HUES48 (cell line): ENCODE data around the gene MYOZ3.

Experiments used
- H3K27ac ChIP-seq: one replicate; pipeline ENCODE4 v1.7.0; 2013; ENCODE audit warnings: low read depth, low read length, inconsistent platforms
- H3K27me3 ChIP-seq: 2 replicates; pipeline ENCODE4 v1.6.1; 2013; ENCODE audit warnings: mild to moderate bottlenecking, low read length; ENCODE audit not compliant: control insufficient read depth, insufficient read depth
- H3K36me3 ChIP-seq: 2 replicates; pipeline ENCODE4 v1.6.1; 2013; ENCODE audit warnings: low read length; ENCODE audit not compliant: control insufficient read depth, insufficient read depth
- H3K4me1 ChIP-seq: 2 replicates; pipeline ENCODE4 v1.6.1; 2013; ENCODE audit warnings: mild to moderate bottlenecking, low read length; ENCODE audit not compliant: control insufficient read depth, insufficient read depth
- H3K4me3 ChIP-seq: 2 replicates; pipeline ENCODE4 v1.5.1; 2013; ENCODE audit warnings: mild to moderate bottlenecking, low read depth, low read length
- H3K9ac ChIP-seq: 2 replicates; pipeline ENCODE4 v1.6.1; 2013; ENCODE audit warnings: mild to moderate bottlenecking, low read depth, low read length, moderate library complexity
- H3K9me3 ChIP-seq: 2 replicates; pipeline ENCODE4 v1.6.1; 2013; ENCODE audit warnings: low read length; ENCODE audit not compliant: control insufficient read depth, insufficient read depth

Gene MYOZ3

DNA sequence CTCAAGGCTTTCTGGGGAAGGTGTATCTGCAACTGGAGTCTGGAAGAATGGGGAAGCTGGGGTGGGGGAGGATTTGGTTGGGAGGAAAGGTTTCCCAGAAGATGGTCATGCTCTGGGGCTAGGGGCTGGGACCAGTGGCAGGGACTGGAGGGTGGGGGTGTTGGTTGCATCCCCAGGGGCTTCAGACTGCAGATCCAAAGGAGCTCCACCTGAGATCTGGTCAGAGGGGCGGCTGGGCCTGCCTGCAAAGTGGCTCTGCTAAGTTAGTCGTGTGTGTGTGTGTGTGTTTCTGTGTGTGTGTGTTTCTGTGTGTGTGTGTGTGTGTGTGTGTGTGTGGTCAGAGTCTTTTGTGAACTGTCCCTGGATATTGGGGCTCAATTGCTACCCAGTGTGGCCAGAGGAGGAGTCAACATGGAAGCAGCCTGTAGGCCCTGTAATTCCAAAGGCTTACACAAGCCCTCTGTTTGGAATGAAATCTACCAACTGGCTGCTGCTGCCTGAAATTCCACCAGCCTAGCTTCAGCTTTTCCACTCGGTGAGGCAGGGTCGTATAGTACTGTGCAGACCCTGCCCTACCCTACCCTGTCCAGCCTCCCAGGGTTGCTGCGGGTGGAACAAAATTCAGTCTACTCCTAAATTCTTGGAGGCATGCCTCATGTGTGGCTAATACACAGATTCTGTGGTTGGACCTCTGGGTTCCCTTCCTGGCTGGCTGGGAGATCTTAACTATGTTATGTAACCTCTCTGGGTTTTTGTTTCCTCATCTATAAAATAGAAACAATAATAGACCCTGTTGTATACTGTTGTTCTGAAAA is 33.1 kb upstream of the MYOZ3 start:
- H3K4me3 ChIP-seq: no peak overlapping the region
- H3K4me1 ChIP-seq: peaks cover 14% of the 10 kb centered on the region; the same call in 1 of the 2 replicates
- no peaks in the 10 kb centered on the region for H3K9me3 ChIP-seq
- no peak overlapping the region for H3K9ac ChIP-seq
- H3K27me3 ChIP-seq: peaks cover 30% of the 10 kb centered on the region
- H3K27ac ChIP-seq: no peak overlapping the region
- H3K36me3 ChIP-seq: no peaks in the 10 kb centered on the region

DNA sequence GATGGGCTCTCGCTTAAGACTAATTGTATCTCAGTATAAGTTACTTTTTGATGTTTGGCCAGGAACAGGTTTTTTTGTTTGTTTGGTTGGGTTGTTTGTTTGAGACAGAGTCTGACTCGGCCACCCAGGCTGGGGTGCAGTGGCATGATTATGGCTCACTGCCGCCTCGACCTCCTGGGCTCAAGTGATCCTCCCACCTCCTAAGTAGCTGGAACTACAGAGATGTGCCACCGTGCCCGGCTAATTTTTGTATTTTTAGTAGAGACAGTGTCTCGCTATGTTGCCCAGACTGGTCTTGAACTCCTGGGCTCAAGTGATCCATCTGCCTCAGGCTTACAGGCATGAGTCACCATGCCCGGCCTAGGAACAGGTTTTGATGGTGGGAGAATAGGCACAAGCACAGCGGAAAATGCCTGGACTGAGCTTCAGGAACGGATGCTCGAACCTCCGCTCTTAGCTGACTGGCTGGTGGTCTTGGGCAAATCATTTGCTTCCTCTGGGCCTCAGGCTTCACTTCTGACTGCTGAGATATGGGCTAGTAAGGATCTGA is 32.0 kb upstream of the MYOZ3 start:
- H3K4me3 ChIP-seq: no peak overlapping the region
- no peak overlapping the region for H3K9ac ChIP-seq
- H3K36me3 ChIP-seq: no peaks in the 10 kb centered on the region
- no peaks in the 10 kb centered on the region for H3K9me3 ChIP-seq
- peaks cover 13% of the 10 kb centered on the region; the same call in 1 of the 2 replicates for H3K4me1 ChIP-seq
- H3K27me3 ChIP-seq: peaks cover 19% of the 10 kb centered on the region
- no peak overlapping the region for H3K27ac ChIP-seq

DNA sequence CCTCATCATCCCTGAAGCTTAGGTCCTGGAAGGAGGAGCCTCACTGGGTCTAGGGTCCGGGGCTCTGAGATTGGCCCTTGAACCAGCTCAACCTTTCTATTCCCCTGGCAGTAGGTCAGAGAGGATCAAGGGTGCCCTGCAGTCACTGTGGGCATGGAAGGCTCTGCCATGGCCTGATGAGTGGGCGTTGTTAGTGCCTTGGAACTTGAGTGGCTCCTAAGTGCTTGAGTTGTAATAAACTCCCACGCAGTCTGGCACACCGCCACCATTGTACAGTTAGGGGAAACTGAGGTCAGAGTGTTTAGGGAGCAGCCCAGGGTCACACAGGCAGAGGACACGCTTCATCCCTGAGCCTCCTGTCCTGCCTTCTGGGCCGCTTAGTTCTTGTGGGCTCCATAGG is 31.0 kb upstream of the MYOZ3 start:
- H3K27me3 ChIP-seq: peaks cover 12% of the 10 kb centered on the region
- peaks cover 9% of the 10 kb centered on the region; the same call in 1 of the 2 replicates for H3K4me1 ChIP-seq
- H3K36me3 ChIP-seq: no peaks in the 10 kb centered on the region
- H3K27ac ChIP-seq: no peak overlapping the region
- no peak overlapping the region for H3K4me3 ChIP-seq
- no peak overlapping the region for H3K9ac ChIP-seq
- H3K9me3 ChIP-seq: no peaks in the 10 kb centered on the region

DNA sequence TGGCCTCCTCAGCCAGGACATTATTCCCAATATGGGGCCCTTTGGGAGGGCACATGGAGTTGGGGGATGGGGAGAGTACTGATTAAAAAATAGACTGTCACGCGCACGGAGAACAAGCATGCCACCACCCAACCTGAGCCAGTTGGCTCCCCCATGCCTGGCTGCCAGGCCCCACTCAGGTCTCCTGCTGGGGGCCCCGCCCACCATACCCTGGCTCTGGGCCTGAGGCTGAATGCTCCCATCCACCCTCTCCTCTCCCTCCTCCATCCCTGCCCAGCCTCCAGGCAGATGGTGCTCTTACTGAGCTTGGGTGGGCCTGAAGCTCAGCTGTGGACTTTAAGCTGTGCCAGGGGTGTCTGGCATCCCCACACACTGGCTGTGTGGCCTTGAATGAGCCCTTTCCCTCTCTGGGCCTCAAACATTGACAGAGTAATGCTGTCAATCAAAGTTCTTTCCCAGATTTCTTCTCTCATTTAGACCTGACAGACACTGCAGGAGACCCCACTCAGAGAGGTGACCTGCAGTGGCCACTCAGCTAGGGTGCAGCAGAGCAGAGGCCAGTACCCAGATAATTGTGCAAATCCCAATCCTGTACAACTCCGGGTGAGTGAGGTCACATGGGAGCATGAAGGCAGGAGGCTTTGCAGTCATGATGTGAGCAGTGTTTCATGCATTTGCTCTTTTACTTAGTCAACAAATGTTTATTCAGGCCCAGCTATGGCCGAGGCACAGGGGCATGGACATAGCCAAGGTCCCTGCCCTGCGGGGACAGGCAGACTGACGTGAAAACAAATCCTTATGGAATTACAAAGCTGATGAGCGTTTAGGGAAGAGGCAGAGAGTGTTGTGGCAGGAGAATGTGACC is 30.4 kb upstream of the MYOZ3 start:
- Histone ChIP-seq H3K27me3 (peaks cover 5% of the 10 kb centered on the region), H3K36me3 (no peaks in the 10 kb centered on the region), H3K27ac (no peak overlapping the region), H3K9ac (no peak overlapping the region), H3K4me3 (no peak overlapping the region), H3K9me3 (no peaks in the 10 kb centered on the region), H3K4me1 (0 out of 2 replicates have a peak, but pooled peaks cover 5% of the 10 kb centered on the region)

DNA sequence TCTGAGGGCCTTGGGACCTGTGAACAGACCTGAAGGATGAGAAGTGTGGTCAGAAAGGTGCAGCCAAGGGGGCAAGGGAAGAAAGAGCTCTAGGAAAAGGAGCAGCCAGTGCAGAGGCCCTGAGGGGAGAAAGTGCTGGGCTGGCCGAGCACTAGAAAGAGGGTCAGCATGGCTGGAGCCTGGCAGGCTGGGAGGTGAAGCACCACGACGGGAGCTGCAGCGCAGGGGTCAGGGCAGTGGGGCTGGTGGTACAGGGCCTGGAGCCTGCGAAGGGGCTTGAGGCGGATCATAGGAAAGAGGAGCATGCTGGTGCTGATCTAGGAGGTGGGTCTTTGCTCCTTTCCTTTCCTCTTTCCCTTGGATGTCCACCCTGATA is 29.7 kb upstream of the MYOZ3 start:
- Histone ChIP-seq H3K36me3 (no peaks in the 10 kb centered on the region), H3K27me3 (no peaks in the 10 kb centered on the region), H3K4me3 (no peak overlapping the region), H3K9me3 (no peaks in the 10 kb centered on the region), H3K27ac (no peak overlapping the region), H3K4me1 (no peaks in the 10 kb centered on the region), H3K9ac (no peak overlapping the region)

DNA sequence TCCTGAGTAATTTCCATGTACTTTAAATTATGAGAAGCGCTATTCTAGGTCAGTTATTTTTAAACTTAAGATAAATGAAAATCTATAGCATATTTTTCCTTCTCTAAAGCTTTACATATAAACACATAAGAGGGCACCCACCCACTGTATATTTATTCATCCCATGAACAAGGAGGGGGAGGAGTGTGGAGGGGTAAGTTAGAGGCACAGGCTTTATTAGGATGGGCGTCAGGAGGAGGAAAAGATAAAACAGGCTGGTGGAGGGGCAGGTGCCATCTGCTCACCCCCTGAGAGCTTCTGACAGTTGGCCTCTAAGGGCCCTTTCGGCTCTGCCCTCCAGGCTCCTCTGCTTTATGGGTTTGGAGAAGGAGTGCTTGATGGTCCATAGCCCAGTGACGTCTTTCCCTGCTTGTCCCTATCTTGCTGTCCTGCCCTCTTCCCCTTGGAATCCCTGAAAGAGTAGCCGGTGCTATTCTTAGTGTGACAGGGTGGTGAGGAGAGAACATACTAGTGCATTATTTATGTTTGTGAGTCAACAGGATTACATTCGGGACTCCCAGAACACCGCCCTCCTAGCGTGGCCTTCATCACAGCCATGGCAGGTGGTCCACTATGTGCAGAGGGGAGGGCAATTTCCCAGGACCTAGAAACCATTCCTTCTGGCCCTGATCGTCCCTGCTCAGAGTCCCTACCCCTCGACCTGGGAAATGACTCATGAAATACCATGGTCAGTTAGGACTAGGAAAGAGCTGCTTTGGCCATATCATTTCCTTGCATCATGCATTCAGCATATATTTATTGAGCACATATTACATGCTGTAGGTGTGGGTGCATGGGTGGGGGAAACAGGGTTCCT is 28.5 kb upstream of the MYOZ3 start:
- Histone ChIP-seq H3K36me3 (no peaks in the 10 kb centered on the region), H3K9me3 (no peaks in the 10 kb centered on the region), H3K27ac (no peak overlapping the region), H3K4me3 (no peak overlapping the region), H3K4me1 (0 out of 2 replicates have a peak, but pooled peaks cover 2% of the 10 kb centered on the region), H3K9ac (no peak overlapping the region), H3K27me3 (no peaks in the 10 kb centered on the region)

DNA sequence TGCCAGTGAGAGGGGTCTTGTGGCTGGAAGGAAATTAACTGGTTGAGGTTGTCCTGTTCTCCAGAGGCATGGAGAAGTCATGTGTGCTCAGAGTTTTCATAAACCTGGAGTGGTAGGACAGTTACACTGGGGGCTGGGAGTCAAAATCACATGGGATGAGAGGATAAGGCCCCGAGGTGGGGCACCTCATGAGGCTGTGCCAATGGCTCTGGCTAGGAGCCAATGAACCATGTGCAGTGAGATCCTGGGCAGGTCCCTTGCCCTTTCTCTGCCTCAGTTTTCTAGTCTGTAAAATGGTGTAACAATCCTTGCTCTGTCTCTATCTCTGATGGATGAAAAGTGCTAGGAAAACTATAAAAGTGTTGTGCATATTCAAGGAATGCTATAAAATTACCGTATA is 27.6 kb upstream of the MYOZ3 start:
- Histone ChIP-seq H3K4me1 (peaks cover 7% of the 10 kb centered on the region), H3K4me3 (no peak overlapping the region), H3K9ac (no peak overlapping the region), H3K9me3 (no peaks in the 10 kb centered on the region), H3K27me3 (no peaks in the 10 kb centered on the region), H3K27ac (no peak overlapping the region), H3K36me3 (no peaks in the 10 kb centered on the region)

GRCh38 chr5:150636391-150637244 is 24.4 kb upstream of the MYOZ3 start:
- H3K4me3 ChIP-seq: no peak overlapping the region
- H3K9ac ChIP-seq: no peak overlapping the region
- no peak overlapping the region for H3K27ac ChIP-seq
- H3K27me3 ChIP-seq: no peaks in the 10 kb centered on the region
- no peaks in the 10 kb centered on the region for H3K36me3 ChIP-seq
- H3K9me3 ChIP-seq: no peaks in the 10 kb centered on the region
- peaks cover 19% of the 10 kb centered on the region for H3K4me1 ChIP-seq

- Histone ChIP-seq H3K4me3 (no peak overlapping the region), H3K27ac (peak overlapping the region; percentile 55), H3K9ac (no peak overlapping the region), H3K9me3 (no peaks in the 10 kb centered on the region), H3K36me3 (no peaks in the 10 kb centered on the region), H3K4me1 (peaks cover 19% of the 10 kb centered on the region), H3K27me3 (no peaks in the 10 kb centered on the region)
Observed at GRCh38 chr5:150637245-150638052, 23.6 kb upstream of the MYOZ3 start.
